Hepatocyte (in vitro differentiated cells): ENCODE measurements around the gene TWSG1.

Experiments used
- CTCF ChIP-seq: fragments of 200-600 bp; sonication (generic); IDR thresholded peaks from 2 replicates; pipeline ENCODE4 v1.5.1; 2016; ENCODE audit warnings: antibody characterized with exemption, mild to moderate bottlenecking; ENCODE audit not compliant: poor library complexity
- EZH2 ChIP-seq: fragments of 200-600 bp; sonication (generic); IDR thresholded peaks from 2 replicates; pipeline ENCODE4 v1.6.1; 2016; ENCODE audit warnings: antibody characterized with exemption, mild to moderate bottlenecking, borderline replicate concordance
- EZH2phosphoT487 ChIP-seq: fragments of 200-600 bp; sonication (generic); IDR thresholded peaks from one replicate; pipeline ENCODE4 v1.6.1; 2018; ENCODE audit warnings: antibody characterized with exemption, mild to moderate bottlenecking, low read depth, moderate library complexity; ENCODE audit not compliant: unreplicated experiment, severe bottlenecking

- TF ChIP-seq CTCF (no peak), EZH2 (no peak), EZH2phosphoT487 (no peak)
Measured at GRCh38 chr18:9400197-9400596, 65.6 kb downstream of the TWSG1 start.
